Panc1 (cell line): ENCODE measurements around the gene MUC7. TPM values are rescaled to one million over a fixed set of nuclear protein-coding genes. Genes with fewer than 3 reads are reported as not detected.
A peak's percentile ranks its signal among the peaks of the same experiment; 100 is the strongest.

Experiments used
- ATAC-seq: fragments of 200-7000 bp; cut with Tn5 transposase; 2 replicates; pipeline ENCODE4 v1.9.1; 2020; ENCODE audit warnings: mild to moderate bottlenecking, moderate library complexity
- Bru-seq: library from RNA; stranded (reverse); fragments of 400-500 nt; gene quantifications from one replicate; lab custom pipeline; 2021; lab: Mats Ljungman, UMichigan
- BruChase-seq, 2 experiments: library from RNA; stranded (reverse); fragments of 400-500 nt; gene quantifications; one replicate each; lab custom pipeline; 2021; lab: Mats Ljungman, UMichigan
- BruUV-seq: library from RNA; stranded (reverse); fragments of 400-500 nt; replicated peaks from 2 replicates; lab custom pipeline; 2021; lab: Mats Ljungman, UMichigan
- CTCF ChIA-PET: fragments of 300-600 bp; sonication (Branson Sonifier 250); formaldehyde crosslinking; loops from one replicate; lab custom pipeline; 2022; ENCODE audit warnings: antibody characterized with exemption; lab: Charles Lee
- POLR2A ChIA-PET: fragments of 300-600 bp; sonication (Branson Sonifier 250); formaldehyde crosslinking; loops from one replicate; lab custom pipeline; 2022; ENCODE audit warnings: antibody characterized with exemption; lab: Charles Lee
- DNase-seq: peaks from one replicate; pipeline ENCODE4 v3.0.0-alpha.2; 2010; ENCODE audit warnings: low read depth, low spot score
- H3K27ac ChIP-seq: 2 replicates; pipeline ENCODE4 v1.5.1; 2011; ENCODE audit warnings: mild to moderate bottlenecking, low read length, inconsistent platforms
- H3K27me3 ChIP-seq: fragments of 200-500 bp; sonication (Bioruptor generic); 2 replicates; pipeline ENCODE4 v1.6.0; 2014; ENCODE audit warnings: low read length, inconsistent platforms; ENCODE audit not compliant: control insufficient read depth, insufficient read depth
- H3K36me3 ChIP-seq: fragments of 200-500 bp; sonication (Bioruptor generic); 2 replicates; pipeline ENCODE4 v1.5.1; 2014; ENCODE audit warnings: inconsistent platforms, mild to moderate bottlenecking, low read length, moderate library complexity; ENCODE audit not compliant: control insufficient read depth, insufficient read depth
- H3K4me1 ChIP-seq: 2 replicates; pipeline ENCODE4 v1.5.1; 2011; ENCODE audit warnings: inconsistent platforms, mild to moderate bottlenecking, low read length, moderate library complexity; ENCODE audit not compliant: control insufficient read depth, insufficient read depth
- H3K4me3 ChIP-seq, 2 experiments: 2 replicates each; pipeline ENCODE4 v1.5.1; 2011 to 2012; ENCODE audit warnings: low read depth in 2 of 2, low read length in 2 of 2, mild to moderate bottlenecking in 2 of 2, inconsistent platforms in 1 of 2, moderate library complexity in 1 of 2
- H3K9me3 ChIP-seq: fragments of 200-500 bp; sonication (Bioruptor generic); 2 replicates; pipeline ENCODE4 v1.5.1; 2014; ENCODE audit warnings: low read depth, mild to moderate bottlenecking, inconsistent platforms, low read length, moderate library complexity; ENCODE audit not compliant: control insufficient read depth, insufficient read depth
- CTCF ChIP-seq: fragments of 450-650 bp; IDR thresholded peaks from 2 replicates; pipeline ENCODE4 v1.5.1; 2017; ENCODE audit warnings: mild to moderate bottlenecking
- POLR2AphosphoS5 ChIP-seq: IDR thresholded peaks from 2 replicates; pipeline ENCODE4 v1.6.1; 2012; ENCODE audit warnings: mild to moderate bottlenecking, low read depth, low read length, moderate library complexity
- REST ChIP-seq, 2 experiments: IDR thresholded peaks; 2 replicates each; pipeline ENCODE4 v1.6.1; 2011 to 2012; ENCODE audit warnings: low read depth in 2 of 2, control low read depth in 1 of 2, low read length in 1 of 2, mild to moderate bottlenecking in 1 of 2, moderate library complexity in 1 of 2; ENCODE audit not compliant: insufficient read depth in 1 of 2
- SIN3A ChIP-seq: IDR thresholded peaks from 2 replicates; pipeline ENCODE4 v1.6.1; 2012; ENCODE audit warnings: low read depth, mild to moderate bottlenecking, low read length, moderate library complexity, borderline replicate concordance; ENCODE audit not compliant: insufficient read depth
- TCF7L2 ChIP-seq: IDR thresholded peaks from 2 replicates; pipeline ENCODE4 v1.6.1; 2011; ENCODE audit warnings: mild to moderate bottlenecking, low read depth, low read length, inconsistent platforms
- in situ Hi-C: cut with HindIII; loops from 2 replicates; pipeline ENCODE4 v1.10.0; 2016; ENCODE audit warnings: low sequenced_read_pairs, low pct_unique_long_range_greater_than_20kb
- intact Hi-C: fragments of 100-400 bp; cut with micrococcal nuclease; formaldehyde crosslinking; loops from one replicate; pipeline ENCODE4 v1.10.0; 2022; ENCODE audit not compliant: unreplicated experiment
- long read RNA-seq: library from polyadenylated mRNA; unstranded; transcript quantifications from one replicate; pipeline ENCODE4 v2.0.0, GENCODE V29; 2021; ENCODE audit not compliant: unreplicated experiment
- polyA plus RNA-seq: library from polyadenylated mRNA; unstranded; fragments of >200 nt; gene quantifications from one replicate; pipeline ENCODE4 v1.2.1, GENCODE V29; 2012; ENCODE audit warnings: missing spikeins; ENCODE audit not compliant: insufficient read length
- total RNA-seq: library from RNA; stranded (reverse); gene quantifications from one replicate; pipeline ENCODE4 v1.2.1, GENCODE V29; 2021; ENCODE audit not compliant: unreplicated experiment

The MUC7 gene
- total RNA-seq: not detected
- polyA plus RNA-seq: not detected
- Bru-seq, nascent RNA: percentile 1 among the genes with signal in this experiment
- BruChase-seq, experiment 1, labeled RNA remaining after a 2-hour chase: not detected
- percentile 1 among the genes with signal in this experiment for BruChase-seq, experiment 2, labeled RNA remaining after a 6-hour chase
- long read RNA-seq: 0 reads

- in situ Hi-C loops (no loop called here), intact Hi-C loops (no loop called here)
- POLR2A ChIA-PET: no interaction called here
- no peaks in the 10 kb centered on the region for H3K36me3 ChIP-seq
- no peak for ATAC-seq
- CTCF ChIA-PET: no interaction called here
- no peak within 1 kb of the TSS for H3K27ac ChIP-seq
- DNase-seq: no peak
- H3K9me3 ChIP-seq: no peaks in the 10 kb centered on the region
- TF ChIP-seq CTCF: no peak
- no peak for TF ChIP-seq TCF7L2
- no peak for TF ChIP-seq REST (IDR thresholded peaks at IDR 0.05; ENCODE audit: insufficient read depth in 1 of 2, low read depth in 2 of 2, low read length in 1 of 2)
- TF ChIP-seq SIN3A: no peak
- no peak for TF ChIP-seq POLR2AphosphoS5
- H3K27me3 ChIP-seq: no peaks in the 10 kb centered on the region
- H3K4me1 ChIP-seq: no peaks in the 10 kb centered on the region
- BruUV-seq: no TSS peak
- H3K4me3 ChIP-seq: no peak within 1 kb of the TSS
Observed at GRCh38 chr4:70471897-70472296, at the start of gene MUC7. TSS of gene MUC7 (plus strand) at chr4:70472197. CDS start at chr4:70474022, 1,825 bp downstream.

- H3K9me3 ChIP-seq: no peaks in the 10 kb centered on the region
- H3K27me3 ChIP-seq: no peaks in the 10 kb centered on the region
- DNase-seq (no peak), ATAC-seq (no peak)
- H3K4me3 ChIP-seq: no peak overlapping the region
- H3K4me1 ChIP-seq: no peaks in the 10 kb centered on the region
- H3K27ac ChIP-seq: no peak overlapping the region
- ChIA-PET CTCF (no interaction called here), POLR2A (no interaction called here)
- TF ChIP-seq CTCF (no peak), TCF7L2 (no peak), SIN3A (no peak), REST (IDR thresholded peaks at IDR 0.05; ENCODE audit: insufficient read depth in 1 of 2, low read depth in 2 of 2, low read length in 1 of 2) (no peak), POLR2AphosphoS5 (no peak)
- intact Hi-C loops: no loop called here
- in situ Hi-C loops: no loop called here
- BruUV-seq: no TSS peak
- no peaks in the 10 kb centered on the region for H3K36me3 ChIP-seq
Observed at GRCh38 chr4:70425306-70425705, 46.7 kb upstream of the MUC7 start.
